ENCODE data around the gene LRRC53.

The LRRC53 gene, protein sequence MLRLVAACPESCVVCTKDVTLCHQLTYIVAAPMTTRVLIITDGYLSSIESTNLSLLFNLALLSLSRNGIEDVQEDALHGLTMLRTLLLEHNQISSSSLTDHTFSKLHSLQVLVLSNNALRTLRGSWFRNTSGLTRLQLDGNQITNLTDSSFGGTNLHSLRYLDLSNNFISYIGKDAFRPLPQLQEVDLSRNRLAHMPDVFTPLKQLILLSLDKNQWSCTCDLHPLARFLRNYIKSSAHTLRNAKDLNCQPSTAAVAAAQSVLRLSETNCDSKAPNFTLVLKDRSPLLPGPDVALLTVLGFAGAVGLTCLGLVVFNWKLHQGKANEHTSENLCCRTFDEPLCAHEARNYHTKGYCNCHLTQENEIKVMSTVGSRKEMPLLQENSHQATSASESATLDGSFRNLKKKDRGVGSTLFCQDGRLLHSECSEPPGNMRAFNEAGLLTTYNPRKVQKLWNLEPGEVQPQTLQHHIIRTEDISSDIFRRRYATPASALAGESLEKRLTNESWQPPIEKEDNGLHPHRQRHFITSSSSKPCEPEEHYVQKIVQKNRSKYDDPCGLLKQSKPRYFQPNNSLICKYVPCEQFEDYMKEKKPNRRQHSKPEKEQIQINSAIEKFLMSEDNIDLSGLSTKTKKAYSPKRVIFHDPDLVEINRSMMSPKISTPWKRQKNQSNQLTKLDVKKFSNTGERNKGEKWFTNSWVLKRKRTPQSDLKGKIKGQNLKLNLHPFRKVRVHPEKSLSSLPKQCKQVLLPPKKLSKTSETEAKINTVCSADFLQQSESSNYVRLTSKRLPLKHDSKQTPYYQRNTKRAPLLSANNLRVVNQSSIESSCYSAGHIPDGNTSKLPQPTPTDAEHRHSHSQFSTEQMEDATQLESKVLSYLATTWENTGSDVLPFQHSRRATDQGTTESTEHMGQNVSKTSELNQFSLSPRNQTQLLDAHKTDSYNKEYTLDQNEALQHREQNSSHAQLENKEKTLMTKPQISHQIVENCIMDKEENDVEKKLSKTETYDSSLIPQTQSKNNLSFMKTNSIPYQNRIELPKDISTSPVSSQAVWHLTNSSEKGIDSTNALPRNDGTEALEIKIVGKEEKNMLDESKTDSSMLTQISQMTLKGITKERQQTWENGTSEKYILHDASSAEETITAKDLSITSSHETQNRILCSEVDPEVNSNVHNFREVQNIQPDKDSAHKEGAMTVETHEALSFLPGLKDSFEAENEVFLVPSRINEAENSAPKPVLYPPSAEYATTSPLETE
- total RNA-seq, result 0 to 2.2 (median 0) reads per million in 17 experiments

DNA sequence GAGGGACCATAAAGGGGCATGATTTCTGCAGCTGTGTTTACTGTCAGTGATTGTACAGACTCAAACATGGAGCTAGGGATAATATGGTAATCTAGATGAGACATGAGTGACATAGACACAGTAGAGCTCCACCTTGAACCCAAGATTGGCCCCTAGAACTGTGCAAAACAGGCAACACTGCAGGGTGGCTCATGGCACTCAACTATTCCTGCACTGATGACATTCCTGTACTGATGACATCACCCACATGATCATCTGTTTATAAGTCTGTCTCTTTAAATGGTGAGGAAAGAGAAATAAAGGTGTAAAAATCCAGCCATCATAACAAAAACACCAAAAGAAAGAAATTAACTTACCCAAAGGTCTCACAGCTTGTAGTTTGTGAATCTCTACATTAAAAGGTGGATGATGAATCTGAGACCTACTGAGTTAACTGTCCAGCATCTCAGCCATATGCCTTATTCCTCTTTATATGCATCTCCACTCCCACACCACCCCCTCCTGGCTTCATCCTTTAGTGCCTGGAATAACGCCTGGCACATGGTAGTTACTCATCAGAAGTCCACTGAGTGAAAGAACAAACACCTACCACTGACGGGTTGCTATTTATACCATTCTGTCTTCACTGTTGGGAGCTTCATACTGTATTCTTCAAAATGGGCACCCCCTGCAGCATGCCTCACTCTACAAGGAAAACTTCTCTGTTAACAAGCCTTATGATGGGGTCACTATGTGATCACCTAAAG is at the start of gene LRRC53:
Gene LRRC53 (minus strand): TSS at position 442 of the 746 bp plus-strand sequence. CDS start 29,262 bp downstream, outside the sequence.
- no peak for DNase-seq

DNA sequence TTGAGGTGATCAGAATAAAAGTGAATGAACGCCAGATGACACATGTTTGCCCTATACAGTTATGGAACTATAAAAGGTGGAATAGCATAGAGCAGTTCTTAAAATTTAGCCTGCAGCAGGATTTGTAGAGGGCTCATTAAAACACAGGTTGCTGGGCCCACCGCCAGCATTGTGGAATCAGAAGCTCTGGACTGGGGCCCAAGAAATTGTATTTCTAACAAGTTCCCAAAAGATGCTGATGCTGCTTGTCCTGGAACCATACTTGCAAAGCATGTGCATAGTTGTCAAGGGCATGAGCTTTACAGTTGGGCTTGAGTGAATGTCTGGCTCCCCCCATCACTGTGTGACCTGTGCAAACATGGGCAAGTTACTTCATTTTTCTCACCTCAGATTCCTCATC is 37.5 kb upstream of the LRRC53 start:
- DNase-seq, result no peak

DNA sequence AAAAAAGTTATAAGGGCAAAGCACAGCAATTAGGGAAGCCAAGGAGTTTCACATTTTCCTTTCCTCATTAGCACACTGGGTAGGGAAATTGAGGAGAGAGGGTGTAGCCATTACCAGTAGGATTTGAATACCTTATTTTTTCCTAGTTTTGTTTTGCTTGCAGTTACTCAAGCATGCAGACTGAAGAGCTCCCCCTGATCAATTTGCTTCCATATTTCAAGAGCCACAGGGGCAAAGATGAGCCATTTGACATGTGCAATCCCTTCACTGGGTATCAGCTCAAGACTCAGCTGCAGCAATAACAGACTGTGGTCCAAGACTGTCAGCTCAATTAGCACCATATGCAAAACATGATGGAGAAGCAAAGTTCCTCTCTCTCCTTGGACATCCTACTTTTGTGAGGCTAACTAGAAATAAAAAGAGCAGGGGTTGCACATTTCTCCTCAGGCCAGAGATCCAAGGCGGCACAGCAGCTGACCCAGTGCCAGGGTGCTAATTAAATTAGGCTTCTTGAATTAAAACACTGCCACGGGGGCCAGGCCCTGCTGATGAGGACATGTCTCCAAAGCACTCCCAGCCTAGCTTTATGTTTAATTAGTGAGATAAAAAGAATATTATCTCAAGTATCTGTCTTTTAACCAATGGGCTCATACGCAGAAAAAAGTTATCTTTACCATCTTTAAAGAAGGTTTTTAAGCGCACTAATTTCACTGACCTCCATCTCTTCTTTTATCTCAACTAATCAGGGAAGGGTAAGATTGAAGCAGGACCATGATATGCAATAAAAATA is 36.7 kb upstream of the LRRC53 start:
- no peak for DNase-seq

DNA sequence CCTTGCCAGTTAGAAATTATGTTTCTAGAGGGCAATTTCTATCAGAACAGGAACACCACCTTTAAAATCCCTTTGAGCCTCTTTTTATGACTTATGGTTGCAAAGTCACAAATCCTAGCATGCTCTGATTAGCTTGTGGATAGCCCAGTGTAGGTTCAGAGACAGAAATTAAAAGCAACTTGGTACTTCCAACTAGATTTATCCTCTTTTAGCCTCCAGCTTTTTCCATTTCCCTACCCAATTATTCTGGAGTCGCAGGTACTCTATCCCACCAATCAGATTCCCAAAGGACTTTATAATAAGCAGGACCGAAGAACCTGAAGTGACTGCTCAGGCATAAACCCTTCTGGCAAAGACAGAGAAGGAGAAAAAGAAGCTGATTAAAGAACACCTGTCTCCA is 33.4 kb upstream of the LRRC53 start:
- DNase-seq, result no peak

DNA sequence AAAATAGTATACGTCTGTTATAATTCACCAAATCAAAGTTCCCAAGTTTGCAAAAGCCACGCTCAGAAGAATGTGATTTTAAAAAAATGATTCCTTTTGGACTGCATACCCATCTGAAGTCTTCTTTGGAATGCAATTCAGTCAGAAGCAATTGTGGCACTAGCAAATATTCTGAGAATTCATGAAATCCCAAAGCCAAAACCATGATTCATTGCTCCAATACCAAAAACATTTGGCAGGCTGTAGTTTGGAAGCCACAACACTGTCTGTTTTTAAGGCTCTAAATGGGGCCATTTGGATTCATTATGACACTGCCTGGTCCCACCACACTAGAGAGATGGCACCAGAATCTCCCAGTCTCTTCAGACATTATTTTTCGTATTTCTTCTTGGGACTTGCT is 21.8 kb upstream of the LRRC53 start:
- no peak for DNase-seq

DNA sequence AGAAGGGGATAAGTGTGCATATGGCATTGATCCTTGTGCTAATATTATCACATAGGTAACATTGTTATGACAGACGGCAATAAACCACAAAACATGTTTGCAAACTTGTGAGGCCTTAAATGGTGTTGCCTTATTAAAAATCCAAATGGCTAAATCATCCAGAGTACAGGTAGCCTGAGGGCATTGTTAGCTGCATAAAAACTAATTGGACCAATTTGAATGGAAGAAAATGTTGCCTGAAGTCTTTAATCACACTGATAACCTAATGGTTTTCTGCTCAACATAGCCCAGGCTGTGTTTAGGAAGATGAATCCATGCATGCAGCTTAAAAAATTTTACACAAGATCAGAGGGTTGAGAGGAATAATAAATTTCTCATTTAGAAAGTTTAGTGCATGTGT is 19.4 kb upstream of the LRRC53 start:
- no peak for DNase-seq

DNA sequence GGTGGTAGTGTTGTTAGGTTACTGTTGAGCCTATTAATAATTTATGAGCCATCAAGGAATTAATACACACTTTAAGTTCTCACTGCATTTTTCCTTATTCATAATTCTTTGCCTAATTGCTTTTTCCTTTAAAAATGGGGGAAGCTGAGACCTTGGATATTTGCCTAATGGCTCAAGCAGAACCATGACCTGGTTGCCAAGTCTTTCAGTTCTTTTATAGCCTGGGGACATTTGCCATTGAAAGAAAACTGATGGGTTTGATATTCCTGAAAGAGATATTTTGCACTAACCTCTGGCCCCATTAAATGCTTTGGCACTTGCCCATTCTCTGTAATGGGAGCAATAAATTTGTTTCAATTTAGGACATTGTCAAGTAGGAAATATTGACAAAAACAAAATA is 18.5 kb upstream of the LRRC53 start:
- DNase-seq, result no peak

DNA sequence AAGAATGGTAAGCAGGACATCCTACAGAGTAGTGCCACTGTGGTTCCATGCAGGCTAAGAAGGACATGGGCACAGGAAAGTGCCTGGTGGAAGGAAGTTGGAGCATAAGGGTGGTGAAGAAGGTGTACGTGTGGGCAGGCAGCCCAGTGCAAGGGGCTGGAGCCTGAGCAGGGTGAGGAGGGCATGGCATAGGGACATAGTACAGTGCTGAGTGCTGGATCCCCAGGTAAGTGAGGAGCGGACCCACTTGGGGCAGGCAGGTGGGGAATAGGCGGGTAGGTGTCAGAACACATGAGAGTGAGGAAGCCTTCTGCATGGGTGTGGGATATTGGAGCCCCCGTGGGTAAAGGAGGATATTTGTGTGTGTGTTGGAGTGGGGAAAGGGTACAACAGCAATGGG is 15.7 kb upstream of the LRRC53 start:
- DNase-seq, result no peak

DNA sequence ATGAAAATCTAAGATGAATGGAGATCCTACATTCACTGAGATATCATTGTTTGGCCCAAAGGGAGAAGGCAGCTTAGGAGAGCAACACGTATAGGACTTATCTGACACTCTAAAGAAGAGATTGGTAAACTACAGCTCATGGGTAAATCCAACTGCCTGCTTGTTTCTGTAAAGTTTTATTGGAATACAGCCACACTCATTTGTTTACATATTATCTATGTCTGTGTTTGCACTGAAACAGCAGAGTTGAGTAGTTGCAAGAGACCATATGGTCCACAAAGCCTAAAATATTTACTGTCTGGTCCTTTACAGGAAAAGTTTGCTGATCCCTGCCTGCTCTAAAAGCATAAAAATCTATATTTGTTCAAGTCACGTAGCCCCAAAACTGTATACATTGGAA is 14.3 kb upstream of the LRRC53 start:
- DNase-seq, result no peak

DNA sequence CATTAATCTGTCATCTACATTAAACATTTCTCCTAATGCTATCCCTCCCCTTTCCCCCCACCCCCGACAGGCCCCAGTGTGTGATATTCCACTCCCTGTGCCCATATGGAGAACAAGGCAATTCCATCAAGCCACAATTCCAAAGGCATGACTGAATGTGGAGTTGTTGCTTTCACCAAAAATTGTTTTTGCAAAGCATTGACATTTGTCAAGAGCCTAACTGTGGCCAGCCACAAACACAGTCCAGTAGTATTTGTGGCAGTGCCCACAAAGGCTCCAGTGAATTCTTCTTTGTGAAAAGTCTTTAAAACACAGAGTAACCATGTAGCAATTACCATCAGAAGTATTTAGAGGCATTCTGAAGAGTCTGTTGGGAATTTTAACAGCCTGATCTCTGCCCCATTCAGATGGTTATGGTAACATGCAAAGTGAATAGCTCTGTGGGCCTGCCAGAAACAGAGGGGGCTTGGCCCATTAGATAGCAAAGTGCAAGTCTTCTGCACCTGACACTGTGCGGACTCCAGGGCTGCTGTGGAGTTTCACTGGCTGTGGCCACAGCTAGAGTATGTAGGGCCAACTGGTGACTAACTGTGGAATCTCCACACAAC is 11.6 kb upstream of the LRRC53 start:
- DNase-seq, result no peak

DNA sequence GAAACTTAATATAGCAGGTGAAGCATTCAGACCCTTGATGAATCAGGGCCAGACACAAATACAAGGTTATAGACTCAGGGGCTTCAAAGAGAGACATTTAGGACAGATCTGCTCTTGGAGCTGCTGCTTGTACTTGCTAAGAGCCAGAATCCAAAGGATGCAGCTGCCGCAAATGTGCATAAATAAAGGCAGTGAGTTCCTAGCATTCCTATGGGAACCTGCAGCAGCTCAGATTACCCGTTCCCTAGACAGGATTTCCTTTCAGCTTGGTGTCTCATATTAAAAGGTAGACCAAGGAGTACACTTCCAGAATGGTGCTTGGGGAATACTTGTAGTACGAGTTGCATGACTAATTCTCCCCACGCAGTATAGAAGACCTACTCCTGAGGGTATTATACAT is 9.7 kb upstream of the LRRC53 start:
- no peak for DNase-seq

DNA sequence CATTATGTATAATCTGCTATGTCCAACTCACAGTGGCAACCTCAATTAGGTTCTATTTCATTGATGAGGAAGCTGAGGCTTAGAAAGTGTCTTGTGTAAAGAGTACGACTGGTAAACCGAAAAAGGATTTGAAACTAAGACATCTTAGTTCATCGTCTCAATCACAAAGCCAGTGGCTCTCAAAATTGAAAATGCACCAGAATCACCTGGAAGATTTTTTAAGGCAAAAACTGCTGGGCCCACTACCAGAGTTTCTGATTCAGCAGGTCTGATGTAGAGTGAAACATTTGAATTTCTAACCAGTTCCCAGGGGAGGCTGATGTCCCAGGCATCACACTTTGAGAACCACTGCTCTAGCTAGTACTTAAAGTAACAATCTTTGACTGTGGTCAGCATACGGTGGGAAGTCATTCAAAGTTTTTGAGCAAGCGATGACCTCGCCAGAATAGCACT is 5.2 kb upstream of the LRRC53 start:
- no peak for DNase-seq

DNA sequence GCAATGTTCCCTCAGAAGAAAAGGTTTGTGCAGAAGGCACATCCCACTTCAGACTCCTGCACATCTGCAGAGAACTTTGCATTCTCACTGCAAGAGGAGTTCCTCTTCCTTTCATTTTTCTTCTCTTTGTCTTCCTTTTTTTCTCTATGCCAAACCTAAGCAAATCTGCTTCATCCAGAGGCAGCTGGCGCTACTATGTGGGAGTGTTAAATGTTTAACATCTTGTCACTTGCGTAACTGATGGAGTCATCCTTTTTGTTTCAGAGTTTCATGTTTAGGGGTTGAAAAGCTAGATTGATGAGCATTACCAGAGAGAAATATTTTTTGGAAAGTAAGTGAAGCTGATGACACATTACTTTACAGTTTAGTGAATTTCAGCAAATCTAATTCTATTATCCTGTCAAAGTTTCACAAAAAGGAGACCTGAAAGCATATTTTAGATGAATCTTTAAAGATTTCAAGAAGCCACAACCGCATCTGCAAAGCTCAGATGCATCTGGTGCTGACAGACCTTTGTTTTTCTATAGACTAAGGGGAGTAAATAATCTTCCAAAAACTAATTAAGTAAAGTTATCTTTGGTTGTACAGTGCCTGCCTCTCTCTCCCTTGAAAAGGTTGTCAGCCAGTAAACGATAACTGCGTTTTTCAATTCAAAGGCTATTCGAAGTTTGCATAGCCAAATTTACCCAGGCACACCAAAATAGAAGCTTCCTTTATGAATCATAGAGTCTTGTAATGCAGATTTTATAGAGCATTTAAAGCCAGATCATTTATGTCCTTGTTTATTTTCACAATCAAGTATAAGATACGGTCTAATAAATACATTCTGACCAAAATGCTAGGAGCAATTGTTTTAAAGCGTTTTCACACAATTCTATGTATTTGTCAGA is 1.2 kb upstream of the LRRC53 start:
- no peak for DNase-seq

DNA sequence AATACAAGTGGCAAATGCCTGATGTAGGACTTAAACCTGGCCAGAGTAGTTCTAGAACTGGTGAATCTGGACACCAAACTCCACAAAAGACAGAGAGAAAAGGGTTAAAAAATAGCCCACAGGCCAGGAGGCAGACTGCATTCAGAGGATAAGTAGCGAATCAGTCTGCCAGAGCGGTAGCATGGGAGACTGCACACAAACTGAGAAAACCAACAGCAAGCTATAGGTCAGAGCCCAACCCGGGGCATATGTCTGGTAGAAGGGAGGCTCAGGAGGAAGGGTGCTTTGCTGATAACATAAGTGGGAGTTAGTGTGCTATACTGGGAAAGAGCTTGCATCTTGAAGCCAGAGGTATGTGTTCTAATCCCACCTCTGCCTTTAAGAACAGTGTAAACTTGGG is 4.0 kb downstream of the LRRC53 start:
- no peak for DNase-seq

DNA sequence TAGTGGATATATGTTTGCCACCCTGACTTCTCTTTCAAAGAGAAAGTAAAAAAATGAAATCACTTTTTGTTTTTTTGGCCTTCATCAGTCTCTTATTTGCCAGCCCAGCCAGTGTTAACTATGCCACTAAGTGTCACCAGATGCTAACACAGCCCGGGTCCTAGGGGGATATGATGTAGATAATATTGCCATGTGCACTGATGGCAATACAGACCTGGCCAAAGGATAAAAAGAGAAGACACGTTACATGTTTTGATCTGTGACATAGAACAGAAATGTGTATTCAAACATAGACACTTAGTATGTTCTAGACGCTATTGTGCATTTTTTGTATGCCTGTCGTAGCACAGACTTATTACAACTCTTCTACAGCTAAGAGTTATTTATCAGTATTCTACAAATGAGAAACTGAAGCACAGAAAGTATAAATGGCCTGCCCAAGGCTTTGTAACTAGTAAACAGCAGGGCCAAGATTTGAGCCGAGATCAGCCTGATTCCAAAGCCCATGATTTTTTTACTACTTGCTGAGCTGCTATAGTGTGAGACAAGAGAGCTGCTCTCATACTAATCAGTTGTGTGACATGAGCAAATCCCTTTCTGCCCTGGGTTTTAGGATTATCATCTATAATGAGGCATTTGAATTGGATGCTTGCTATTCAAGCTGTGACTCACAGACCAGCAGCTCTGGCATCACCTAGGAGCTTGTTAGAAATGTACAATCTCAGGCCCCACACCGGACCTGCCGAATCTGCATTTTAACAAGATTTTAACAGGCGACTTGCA is 6.3 kb downstream of the LRRC53 start:
- no peak for DNase-seq

DNA sequence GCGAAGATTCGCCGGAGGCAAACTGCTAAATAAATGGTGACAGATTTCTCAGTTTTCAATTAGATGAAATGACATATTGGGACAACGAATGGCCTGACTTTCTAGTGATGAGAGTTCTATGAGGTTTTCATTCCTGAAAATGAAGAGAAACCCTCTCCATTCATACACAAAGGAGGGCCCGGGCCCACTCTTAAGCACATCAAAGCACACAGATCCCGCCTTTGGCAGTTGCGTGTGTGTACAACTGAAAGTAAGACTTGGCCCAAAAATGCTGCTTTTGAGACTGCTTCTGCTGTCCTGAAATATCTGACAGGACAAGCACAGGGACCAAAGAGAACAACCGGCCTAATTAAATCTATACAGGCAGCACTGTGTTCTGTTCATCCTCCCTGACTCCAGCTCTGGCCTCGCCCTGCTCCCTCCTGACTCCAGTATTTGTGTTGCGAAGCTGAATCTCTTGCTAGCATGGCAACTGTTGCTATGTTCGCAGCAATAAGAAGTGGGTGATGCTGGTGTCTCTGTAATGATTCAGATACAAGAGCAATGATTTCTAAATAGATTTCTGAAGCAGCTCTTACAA is 7.4 kb downstream of the LRRC53 start:
- DNase-seq, result no peak

DNA sequence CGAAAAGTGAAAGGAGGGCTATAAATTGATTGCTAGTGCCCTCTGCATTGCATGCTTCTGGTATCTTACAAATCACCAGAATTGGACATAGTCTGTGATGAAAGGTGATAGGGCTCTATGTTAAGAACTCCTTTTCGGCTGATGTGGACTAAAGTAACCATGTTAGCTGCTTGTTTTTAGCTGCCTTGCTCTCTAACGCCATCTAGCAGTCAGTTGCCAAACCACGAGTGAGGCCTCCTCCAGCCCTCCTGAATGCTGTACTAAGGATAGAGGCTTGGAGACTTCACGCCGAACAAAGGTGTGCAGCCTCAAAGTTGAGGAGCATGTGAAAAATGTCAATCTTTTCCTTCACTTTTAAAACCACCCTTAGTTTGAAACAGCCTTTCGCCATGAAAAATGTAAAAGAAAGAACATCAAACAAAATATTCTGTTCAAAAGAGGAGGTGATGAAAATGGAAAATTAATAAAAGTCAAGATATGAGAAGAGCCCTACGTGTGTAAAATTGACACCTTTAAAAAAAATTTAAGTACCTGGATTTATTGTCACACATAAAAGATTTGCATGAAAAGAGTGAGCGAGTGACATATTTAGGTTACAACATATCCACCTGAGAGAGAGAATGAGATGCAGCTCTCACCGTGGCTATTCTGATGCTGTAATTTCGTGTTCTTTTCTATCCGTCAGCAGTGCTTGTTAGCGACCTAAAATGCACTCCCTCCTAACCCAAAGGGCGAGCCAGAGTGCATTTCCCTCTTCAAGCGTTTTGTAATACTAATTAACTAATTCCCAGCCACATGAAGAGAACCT is 8.1 kb downstream of the LRRC53 start:
- DNase-seq, result peak; percentile 17 to 46 (median 24)

DNA sequence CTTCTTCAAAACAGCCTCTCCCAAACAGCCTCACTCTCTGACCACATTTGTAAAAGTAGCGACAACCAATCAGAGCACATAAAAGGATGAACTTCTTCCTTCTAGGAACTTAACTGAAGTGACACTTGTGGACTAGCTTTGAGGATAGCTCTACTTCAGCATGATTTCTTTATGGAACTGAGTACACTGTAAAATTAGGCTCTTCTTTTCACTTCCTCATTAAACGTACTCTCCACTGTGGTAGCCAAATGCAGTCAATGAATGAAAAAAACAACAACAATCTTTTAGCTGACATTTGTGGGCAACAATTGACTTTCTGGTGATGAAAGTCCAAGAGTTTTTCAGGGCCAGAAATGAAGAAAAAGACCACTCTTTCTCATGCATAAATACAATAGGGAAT is 9.6 kb downstream of the LRRC53 start:
- DNase-seq, result no peak
